GM18870 (cell line): ENCODE data around the gene SELP.
"Not testable (repeated sequence)": the region's sequence is repeated elsewhere in the genome, so short reads cannot be mapped to it uniquely, and the experiment has no call there.

Experiments used
- ATAC-seq: cut with Tn5 transposase; IDR thresholded peaks from one replicate; pipeline ENCODE4 v1.9.1; 2021; ENCODE audit warnings: moderate library complexity; ENCODE audit not compliant: unreplicated experiment

Gene SELP

GRCh38 chr1:169630006-169630405, at the start of gene SELP:
Gene SELP, minus strand, starts transcription at chr1:169630124. Its CDS starts 50 bp downstream, at chr1:169630074.
- no peak for ATAC-seq

DNA sequence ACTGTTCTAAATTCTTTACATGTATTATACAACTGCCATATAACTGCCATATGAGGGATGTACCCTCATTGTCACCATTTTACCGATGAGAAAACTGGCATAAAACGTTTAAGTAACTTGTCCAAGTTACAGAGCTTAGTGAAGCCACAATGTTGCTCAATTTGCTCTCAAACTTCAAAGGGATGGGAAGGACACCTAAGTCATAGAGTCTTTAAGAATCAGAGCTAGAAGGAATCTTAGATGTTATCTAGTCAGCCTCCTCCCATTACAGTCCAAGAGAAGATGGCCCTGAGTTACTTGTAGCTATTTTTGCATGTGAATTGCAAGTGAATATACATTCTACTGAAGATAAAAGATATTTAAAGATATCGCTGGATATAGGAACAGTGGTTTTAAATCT, 49.8 kb upstream of the SELP start:
- no peak for ATAC-seq

DNA sequence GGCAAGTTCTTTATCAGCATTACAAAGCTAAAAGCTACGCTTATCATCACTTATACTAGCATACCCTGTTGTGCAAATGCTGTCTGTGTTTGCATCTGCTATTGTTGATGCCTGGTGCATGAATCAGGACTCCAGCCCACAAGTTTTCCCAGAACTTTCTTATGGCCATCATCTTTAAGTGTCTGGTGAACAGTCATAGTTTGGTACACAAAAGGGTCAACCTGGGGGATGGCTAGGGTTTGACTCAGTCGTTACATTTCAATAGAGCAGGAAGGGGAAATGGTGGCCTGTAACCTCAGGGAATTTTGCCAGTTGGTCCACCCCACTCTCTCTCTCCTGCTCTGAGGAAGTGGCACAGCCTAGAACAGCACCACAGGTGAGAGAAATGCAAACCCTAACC, 46.1 kb upstream of the SELP start:
- ATAC-seq, result no peak

DNA sequence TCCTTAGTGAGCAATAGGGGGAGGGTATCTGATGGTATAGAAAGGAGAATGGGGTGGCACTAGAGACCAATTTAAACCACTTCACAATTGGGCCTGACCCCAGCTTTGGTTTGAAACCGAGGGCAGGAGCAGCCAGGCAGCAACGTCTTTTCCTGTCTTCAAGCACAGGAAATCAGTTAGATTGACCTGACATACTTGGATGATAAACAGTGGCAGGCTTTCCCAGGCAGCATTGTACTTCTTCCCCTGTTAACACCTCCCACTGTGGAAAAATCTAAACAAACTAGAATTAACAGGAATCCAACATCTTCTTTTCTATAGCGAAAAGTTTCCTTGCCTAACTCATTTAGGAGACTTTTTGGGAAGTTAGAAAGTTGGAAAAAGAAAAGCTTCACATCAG, 40.9 kb upstream of the SELP start:
- no peak for ATAC-seq

DNA sequence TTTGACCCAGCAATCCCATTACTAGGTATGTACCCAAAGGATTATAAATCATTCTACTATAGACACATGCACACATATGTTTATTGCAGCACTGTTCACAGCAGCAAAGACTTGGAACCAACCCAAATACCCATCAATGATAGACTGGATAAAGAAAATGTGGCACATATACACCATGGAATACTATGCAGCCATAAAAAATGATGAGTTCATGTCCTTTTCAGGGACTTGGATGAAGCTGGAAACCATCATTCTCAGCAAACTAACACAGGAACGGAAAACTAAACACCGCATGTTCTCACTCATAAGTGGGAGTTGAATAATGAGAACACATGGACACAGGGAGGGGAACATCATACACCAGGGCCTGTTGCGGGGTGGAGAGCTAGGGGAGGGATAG, 40.3 kb upstream of the SELP start:
- not testable (repeated sequence) for ATAC-seq

- not testable (repeated sequence) for ATAC-seq
Observed at GRCh38 chr1:169667699-169668596, 38.0 kb upstream of the SELP start.

GRCh38 chr1:169667227-169667639, 37.3 kb upstream of the SELP start:
- ATAC-seq, result not testable (repeated sequence)

- not testable (repeated sequence) for ATAC-seq
Observed at GRCh38 chr1:169662680-169663079, 32.8 kb upstream of the SELP start.

DNA sequence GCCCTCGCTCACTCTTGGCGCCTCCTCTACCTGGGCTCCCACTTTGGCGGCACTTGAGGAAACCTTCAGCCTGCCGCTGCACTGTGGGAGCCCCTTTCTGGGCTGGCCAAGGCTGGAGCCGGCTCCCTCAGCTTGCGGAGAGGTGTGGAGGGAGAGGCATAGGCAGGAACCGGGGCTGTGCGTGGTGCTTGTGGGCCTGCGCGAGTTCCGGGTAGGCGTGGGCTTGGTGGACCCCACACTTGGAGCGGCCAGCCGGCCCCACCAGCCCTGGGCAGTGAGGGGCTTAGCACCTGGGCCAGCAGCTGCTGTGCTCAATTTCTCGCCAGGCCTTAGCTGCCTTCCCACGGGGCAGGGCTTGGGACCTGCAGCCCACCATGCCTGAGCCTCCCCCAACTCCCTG, 31.1 kb upstream of the SELP start:
- ATAC-seq, result not testable (repeated sequence)

- not testable (repeated sequence) for ATAC-seq
Observed at GRCh38 chr1:169658777-169659176, 28.9 kb upstream of the SELP start.

DNA sequence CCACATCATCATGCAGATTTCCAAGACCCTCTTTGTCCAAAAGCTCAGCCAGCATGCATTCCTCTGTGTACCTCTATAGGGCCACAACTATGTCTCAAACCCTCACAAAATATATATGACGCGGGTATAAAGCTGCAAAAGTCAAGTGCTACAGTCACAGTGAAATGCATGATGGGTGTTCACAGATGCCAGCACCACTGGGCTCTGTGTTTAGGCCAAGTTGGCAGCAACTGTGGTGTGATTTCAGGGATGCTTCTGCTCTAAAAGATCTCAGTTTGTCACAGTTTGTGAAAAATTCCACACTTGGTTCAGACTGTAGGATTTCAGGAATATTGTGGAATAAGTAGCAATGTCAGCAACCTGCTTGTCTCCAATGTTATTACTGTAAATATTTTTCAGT, 23.9 kb upstream of the SELP start:
- no peak for ATAC-seq

GRCh38 chr1:169651035-169651434, 21.1 kb upstream of the SELP start:
- no peak for ATAC-seq

GRCh38 chr1:169650551-169650950, 20.6 kb upstream of the SELP start:
- ATAC-seq, result no peak

GRCh38 chr1:169648709-169649108, 18.8 kb upstream of the SELP start:
- no peak for ATAC-seq

DNA sequence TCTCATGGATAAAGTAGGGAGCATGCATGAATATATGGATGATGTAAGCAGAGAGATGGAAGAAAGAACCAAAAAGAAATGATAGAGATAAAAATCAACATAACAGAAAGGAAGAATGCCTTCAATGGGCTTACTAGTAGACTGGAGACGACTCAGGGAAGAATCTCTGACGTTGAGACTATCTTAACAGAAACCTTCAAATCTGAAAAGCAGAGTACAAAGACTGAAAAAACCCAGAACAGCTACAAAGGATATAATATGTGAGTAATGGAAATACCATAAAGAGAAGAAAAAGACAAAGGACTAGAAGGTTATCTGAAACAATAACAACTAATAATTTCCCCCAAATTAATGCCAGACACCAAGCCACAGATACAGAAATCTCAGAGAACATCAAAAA, 18.3 kb upstream of the SELP start:
- ATAC-seq, result no peak

DNA sequence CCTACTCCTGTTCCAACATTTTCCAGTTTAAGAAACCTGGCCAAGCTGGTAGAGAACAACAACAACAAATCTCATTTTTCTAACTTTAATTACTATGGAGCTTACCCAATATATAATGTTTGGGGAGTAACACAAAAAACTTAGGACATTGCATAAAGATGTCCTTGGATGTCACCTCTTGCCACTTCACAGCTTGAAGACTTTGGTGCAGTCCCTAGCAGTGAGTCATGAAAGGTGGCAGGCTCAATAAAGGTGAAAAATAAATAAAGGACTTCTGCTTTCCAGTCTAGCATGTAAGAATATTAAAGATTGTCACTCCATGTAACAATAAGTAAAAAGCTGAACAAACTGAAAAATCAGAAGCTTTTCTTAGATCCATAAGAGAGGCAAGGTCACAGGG, 17.6 kb upstream of the SELP start:
- no peak for ATAC-seq

GRCh38 chr1:169644297-169644696, 14.4 kb upstream of the SELP start:
- no peak for ATAC-seq

- no peak for ATAC-seq
Observed at GRCh38 chr1:169634877-169635276, 5.0 kb upstream of the SELP start.

- no peak for ATAC-seq
Observed at GRCh38 chr1:169634145-169634544, 4.2 kb upstream of the SELP start.

DNA sequence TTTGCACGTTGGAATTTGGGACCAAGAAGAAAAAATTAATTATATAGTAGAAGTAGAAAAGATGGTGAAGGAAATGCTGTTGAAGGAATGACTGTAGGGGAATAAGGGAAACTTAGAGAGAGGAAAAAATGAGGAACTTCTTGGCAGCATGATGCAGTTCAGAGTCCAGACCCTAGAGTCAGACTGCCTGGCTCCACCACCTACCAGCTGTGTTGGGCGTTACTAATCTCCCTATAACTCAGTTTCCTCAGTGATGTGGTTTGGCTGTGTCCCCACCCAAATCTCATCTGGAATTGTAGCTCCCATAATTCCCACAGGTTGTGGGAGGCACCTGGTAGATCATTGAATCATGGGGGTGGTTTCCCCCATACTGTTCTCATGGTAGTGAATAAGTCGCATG, 1.3 kb upstream of the SELP start:
- ATAC-seq, result no peak

- no peak for ATAC-seq
Observed at GRCh38 chr1:169624912-169625311, 5.0 kb downstream of the SELP start.

GRCh38 chr1:169624122-169624521, 5.8 kb downstream of the SELP start:
- no peak for ATAC-seq
